ENCODE results near the gene EYS. TPM values are rescaled to one million over a fixed set of nuclear protein-coding genes. Genes with fewer than 3 reads are reported as not detected.

Gene EYS
- total and polyA plus RNA-seq, 2 of the 13 experiments (the other 11 are each of a cell fraction or from before 2014, with no cell fraction given), result 0.04 to 0.07 TPM

GRCh38 chr6:63802606-63803206 is 1904.3 kb downstream of the EYS start (continued):
- TF ChIP-seq ZNF704 (CRISPR knock-in tag; IDR thresholded peaks at IDR 0.05; ENCODE audit: borderline replicate concordance), result no peak
- no peak for TF ChIP-seq SP140L (CRISPR knock-in tag; IDR thresholded peaks at IDR 0.05; ENCODE audit: borderline replicate concordance)
- TF ChIP-seq BHLHE40 (IDR thresholded peaks at IDR 0.05; ENCODE audit: low read length), result no peak
- TF ChIP-seq ZBTB43 (CRISPR knock-in tag; conservative IDR thresholded peaks at IDR 0.05), result no peak
- TF ChIP-seq ZNF235 (CRISPR knock-in tag; IDR thresholded peaks at IDR 0.05; ENCODE audit: borderline replicate concordance), result no peak
- no peak for TF ChIP-seq PRDM15 (CRISPR knock-in tag; IDR thresholded peaks at IDR 0.05)
- TF ChIP-seq STAG1 (CRISPR knock-in tag; IDR thresholded peaks at IDR 0.05), result peak; percentile 93
- TF ChIP-seq SMC3 (IDR thresholded peaks at IDR 0.05; ENCODE audit: low read length), result peak; percentile 69; the same call in 1 of the 2 replicates
- TF ChIP-seq CTCF (CRISPR knock-in tag; IDR thresholded peaks at IDR 0.05), result peak; percentile 66
- TF ChIP-seq ZSCAN25 (CRISPR knock-in tag; IDR thresholded peaks at IDR 0.05), result no peak
- no peak for TF ChIP-seq FOXP4 (CRISPR knock-in tag; IDR thresholded peaks at IDR 0.05)
- no peak for TF ChIP-seq ZNF276 (CRISPR knock-in tag; IDR thresholded peaks at IDR 0.05; ENCODE audit: low read depth)
- no peak for TF ChIP-seq BATF2 (CRISPR knock-in tag; IDR thresholded peaks at IDR 0.05)
- TF ChIP-seq ZNF850 (CRISPR knock-in tag; conservative IDR thresholded peaks at IDR 0.05), result no peak

All from HepG2 (cell line).